ENCODE results near the gene SEMA3A.
A peak's percentile ranks its signal among the peaks of the same experiment; 100 is the strongest.

The SEMA3A gene

GRCh38 chr7:84195295-84196060 lies 889 bp upstream of the SEMA3A start:
- no peak for FAIRE-seq

GRCh38 chr7:84193747-84194146 lies 842 bp downstream of the SEMA3A start:
- FAIRE-seq, result no peak

- no peak for FAIRE-seq
Measured at GRCh38 chr7:84191842-84192241, 2.7 kb downstream of the SEMA3A start.

GRCh38 chr7:84191261-84191660 lies 3.3 kb downstream of the SEMA3A start:
- FAIRE-seq, result peak; percentile 49

- FAIRE-seq, result no peak
Measured at GRCh38 chr7:84190016-84190705, 4.4 kb downstream of the SEMA3A start.

GRCh38 chr7:84188786-84189405 lies 5.7 kb downstream of the SEMA3A start:
- peak; percentile 75 for FAIRE-seq

GRCh38 chr7:84187813-84188510 lies 6.6 kb downstream of the SEMA3A start:
- no peak for FAIRE-seq

- no peak for FAIRE-seq
Measured at GRCh38 chr7:84187087-84187805, 7.3 kb downstream of the SEMA3A start.

- FAIRE-seq, result no peak
Measured at GRCh38 chr7:84183741-84184140, 10.8 kb downstream of the SEMA3A start.

- FAIRE-seq, result no peak
Measured at GRCh38 chr7:84182301-84182700, 12.3 kb downstream of the SEMA3A start.

- no peak for FAIRE-seq
Measured at GRCh38 chr7:84181628-84182027, 13.0 kb downstream of the SEMA3A start.

- FAIRE-seq, result no peak
Measured at GRCh38 chr7:84177758-84178412, 16.7 kb downstream of the SEMA3A start.

GRCh38 chr7:84176716-84177115 lies 17.9 kb downstream of the SEMA3A start:
- no peak for FAIRE-seq

- FAIRE-seq, result no peak
Measured at GRCh38 chr7:84175461-84175860, 19.1 kb downstream of the SEMA3A start.

GRCh38 chr7:84170646-84171045 lies 23.9 kb downstream of the SEMA3A start:
- no peak for FAIRE-seq

GRCh38 chr7:84162584-84162983 lies 32.0 kb downstream of the SEMA3A start:
- FAIRE-seq, result no peak

GRCh38 chr7:84162125-84162524 lies 32.5 kb downstream of the SEMA3A start:
- no peak for FAIRE-seq

- FAIRE-seq, result no peak
Measured at GRCh38 chr7:84161398-84161797, 33.2 kb downstream of the SEMA3A start.

GRCh38 chr7:84159435-84159834 lies 35.2 kb downstream of the SEMA3A start:
- FAIRE-seq, result no peak

- FAIRE-seq, result no peak
Measured at GRCh38 chr7:84157171-84157570, 37.4 kb downstream of the SEMA3A start.

GRCh38 chr7:84154991-84155781 lies 39.4 kb downstream of the SEMA3A start:
- FAIRE-seq, result no peak

All from colon (tissue), 2 donors.